Measurements from ENCODE around the gene TNIP3. TPM values are rescaled to one million over a fixed set of nuclear protein-coding genes. Genes with fewer than 3 reads are reported as not detected.

TNIP3 gene
- total and polyA plus RNA-seq, 2 of the 4 experiments (the other 2 are of a cell fraction), result 0.10 to 0.18 TPM

DNA sequence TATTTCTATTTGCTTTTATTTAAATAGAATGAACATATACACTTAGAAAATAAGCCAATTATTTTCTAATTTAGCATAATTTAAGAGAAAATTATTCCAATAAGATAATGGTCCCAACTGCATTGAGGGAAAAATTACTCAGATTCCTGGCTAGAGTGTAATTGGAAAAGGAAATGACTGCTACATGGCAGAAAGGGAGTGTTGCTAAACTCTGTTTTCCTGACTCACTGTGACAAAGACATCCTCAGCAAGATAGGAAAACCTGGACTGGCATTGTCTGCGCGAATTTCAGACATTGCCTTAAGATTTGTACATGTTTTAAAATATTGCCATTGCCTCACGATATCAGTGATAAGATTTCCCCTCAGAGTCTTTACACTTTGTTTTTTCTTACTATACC is 8.2 kb downstream of the TNIP3 start:
- peak overlapping the region; percentile 68; the same call in 1 of the 2 replicates for H3K4me2 ChIP-seq (ENCODE audit: low read depth, low read length)
- peak overlapping the region; percentile 52; the same call in 1 of the 2 replicates for H3K4ac ChIP-seq (ENCODE audit: low read depth, low read length)
- no peaks in the 10 kb centered on the region for H4K20me1 ChIP-seq (ENCODE audit: insufficient read depth, low read length)
- peak overlapping the region; percentile 88 for H2BK5ac ChIP-seq (ENCODE audit: low read depth, low read length, poor library complexity, severe bottlenecking)
- intact Hi-C loops (cut with micrococcal nuclease), result no loop called here
- no peaks in the 10 kb centered on the region for H3K79me1 ChIP-seq (ENCODE audit: low read depth in 1 of 2, low read length in 2 of 2)
- no peak overlapping the region for H2AK9ac ChIP-seq (replicated peaks; ENCODE audit: low read depth, low read length, poor library complexity)
- H3K4me1 ChIP-seq (ENCODE audit: control insufficient read depth, insufficient read depth, low read length), result no peaks in the 10 kb centered on the region
- H3K9me1 ChIP-seq (ENCODE audit: insufficient read depth, low read length), result no peaks in the 10 kb centered on the region
- H2BK120ac ChIP-seq (ENCODE audit: low read depth, low read length), result peak overlapping the region; percentile 84; the same call in 1 of the 2 replicates
- peak overlapping the region; percentile 22; the same call in 1 of the 2 replicates for H3K4me3 ChIP-seq (ENCODE audit: insufficient read depth, low read depth, low read length)
- WGBS, 2 experiments (ENCODE audit: extremely low coverage in 2 of 2, insufficient read length in 1 of 2), result 40% methylated on average over 2 of the region's 3 CpGs; no CpG with 5 or more reads in 1 of the 2 experiments
- H3K27me3 ChIP-seq (ENCODE audit: control insufficient read depth, insufficient read depth, low read length), result no peaks in the 10 kb centered on the region
- ChIA-PET POLR2A (ENCODE audit: unreplicated experiment) (no interaction called here), CTCF (no interaction called here)
- H3K56ac ChIP-seq (ENCODE audit: extremely low read depth, insufficient read depth, low read length), result peak overlapping the region; percentile 14; the same call in 1 of the 2 replicates
- TF ChIP-seq RFX5 (IDR thresholded peaks at IDR 0.05; ENCODE audit: low read depth, low read length), result no peak
- peak; percentile 63 for TF ChIP-seq FOS (IDR thresholded peaks at IDR 0.05; ENCODE audit: low read depth, low read length)
- TF ChIP-seq, protein P1, sequence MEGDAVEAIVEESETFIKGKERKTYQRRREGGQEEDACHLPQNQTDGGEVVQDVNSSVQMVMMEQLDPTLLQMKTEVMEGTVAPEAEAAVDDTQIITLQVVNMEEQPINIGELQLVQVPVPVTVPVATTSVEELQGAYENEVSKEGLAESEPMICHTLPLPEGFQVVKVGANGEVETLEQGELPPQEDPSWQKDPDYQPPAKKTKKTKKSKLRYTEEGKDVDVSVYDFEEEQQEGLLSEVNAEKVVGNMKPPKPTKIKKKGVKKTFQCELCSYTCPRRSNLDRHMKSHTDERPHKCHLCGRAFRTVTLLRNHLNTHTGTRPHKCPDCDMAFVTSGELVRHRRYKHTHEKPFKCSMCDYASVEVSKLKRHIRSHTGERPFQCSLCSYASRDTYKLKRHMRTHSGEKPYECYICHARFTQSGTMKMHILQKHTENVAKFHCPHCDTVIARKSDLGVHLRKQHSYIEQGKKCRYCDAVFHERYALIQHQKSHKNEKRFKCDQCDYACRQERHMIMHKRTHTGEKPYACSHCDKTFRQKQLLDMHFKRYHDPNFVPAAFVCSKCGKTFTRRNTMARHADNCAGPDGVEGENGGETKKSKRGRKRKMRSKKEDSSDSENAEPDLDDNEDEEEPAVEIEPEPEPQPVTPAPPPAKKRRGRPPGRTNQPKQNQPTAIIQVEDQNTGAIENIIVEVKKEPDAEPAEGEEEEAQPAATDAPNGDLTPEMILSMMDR (conservative IDR thresholded peaks at IDR 0.05; ENCODE audit: low read depth, low read length), result no peak
- peak; percentile 98 for TF ChIP-seq NFE2L2 (IDR thresholded peaks at IDR 0.05; ENCODE audit: low read depth, low read length)
- TF ChIP-seq POLR2A (IDR thresholded peaks at IDR 0.05; ENCODE audit: low read depth, low read length), result no peak
- TF ChIP-seq RAD21 (IDR thresholded peaks at IDR 0.05; ENCODE audit: low read length), result no peak
- peak; percentile 95 for TF ChIP-seq CEBPB (IDR thresholded peaks at IDR 0.05; ENCODE audit: low read depth, low read length)
- TF ChIP-seq BHLHE40 (IDR thresholded peaks at IDR 0.05; ENCODE audit: low read depth, low read length), result peak; percentile 68
- no peak for TF ChIP-seq CHD1 (IDR thresholded peaks at IDR 0.05; ENCODE audit: low read depth, low read length)
- no peak for TF ChIP-seq USF2 (IDR thresholded peaks at IDR 0.05; ENCODE audit: low read depth, low read length)
- peak; percentile 74 for TF ChIP-seq MAFK (IDR thresholded peaks at IDR 0.05; ENCODE audit: low read depth, low read length)
- TF ChIP-seq MXI1 (IDR thresholded peaks at IDR 0.05; ENCODE audit: borderline replicate concordance, low read depth, low read length), result no peak
- TF ChIP-seq RCOR1 (IDR thresholded peaks at IDR 0.05; ENCODE audit: insufficient replicate concordance, low read length), result no peak
- TF ChIP-seq, protein P2, sequence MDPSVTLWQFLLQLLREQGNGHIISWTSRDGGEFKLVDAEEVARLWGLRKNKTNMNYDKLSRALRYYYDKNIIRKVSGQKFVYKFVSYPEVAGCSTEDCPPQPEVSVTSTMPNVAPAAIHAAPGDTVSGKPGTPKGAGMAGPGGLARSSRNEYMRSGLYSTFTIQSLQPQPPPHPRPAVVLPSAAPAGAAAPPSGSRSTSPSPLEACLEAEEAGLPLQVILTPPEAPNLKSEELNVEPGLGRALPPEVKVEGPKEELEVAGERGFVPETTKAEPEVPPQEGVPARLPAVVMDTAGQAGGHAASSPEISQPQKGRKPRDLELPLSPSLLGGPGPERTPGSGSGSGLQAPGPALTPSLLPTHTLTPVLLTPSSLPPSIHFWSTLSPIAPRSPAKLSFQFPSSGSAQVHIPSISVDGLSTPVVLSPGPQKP (IDR thresholded peaks at IDR 0.05; ENCODE audit: borderline replicate concordance, low read depth, low read length), result no peak
- no peak for TF ChIP-seq MAZ (IDR thresholded peaks at IDR 0.05; ENCODE audit: borderline replicate concordance, low read depth, low read length)
- TF ChIP-seq SMC3 (IDR thresholded peaks at IDR 0.05; ENCODE audit: low read depth, low read length), result no peak
- dilution Hi-C loops (cut with HindIII; ENCODE audit: low sequenced_read_pairs, unreplicated experiment), result no loop called here
- in situ Hi-C loops (cut with MboI; ENCODE audit: low sequenced_read_pairs), result no loop called here
- no peak overlapping the region; the same call in 1 of the 2 replicates for H3K9ac ChIP-seq (ENCODE audit: low read depth, low read length)
- peak; percentile 88 for ATAC-seq (ENCODE audit: low read depth)
- no peak overlapping the region for H3K27ac ChIP-seq (ENCODE audit: insufficient read depth, low read length)
- H3K9me3 ChIP-seq (ENCODE audit: control insufficient read depth, insufficient read depth, low read length), result no peaks in the 10 kb centered on the region
- BruUV-seq (replicated peaks), result no TSS peak
- H3K18ac ChIP-seq (ENCODE audit: low read depth, low read length), result no peak overlapping the region
- H4K5ac ChIP-seq (ENCODE audit: low read depth, low read length), result no peak overlapping the region; the same call in 1 of the 2 replicates
- H4K8ac ChIP-seq (ENCODE audit: low read depth in 2 of 2, low read length in 2 of 2), result peak overlapping the region in 1 of 2 experiments; percentile 81; a peak in 1 of 4 replicates
- H3K14ac ChIP-seq (replicated peaks; ENCODE audit: low read depth, low read length), result no peak overlapping the region
- no peaks in the 10 kb centered on the region for H3K36me3 ChIP-seq (ENCODE audit: control insufficient read depth, insufficient read depth, low read length)
- no peak overlapping the region for H2AFZ ChIP-seq (replicated peaks; ENCODE audit: low read length, poor library complexity)
- peak overlapping the region; percentile 85; the same call in 1 of the 2 replicates for H3K23ac ChIP-seq (ENCODE audit: low read depth, low read length)
- no peak overlapping the region for H4K91ac ChIP-seq (ENCODE audit: insufficient read depth, low read depth, low read length)
- H2BK15ac ChIP-seq (ENCODE audit: low read depth, low read length), result no peak overlapping the region
- H2BK20ac ChIP-seq (ENCODE audit: low read depth, low read length), result no peak overlapping the region
- peak; percentile 94 for DNase-seq
- H2AK5ac ChIP-seq (ENCODE audit: low read depth, low read length), result no peak overlapping the region
